PC-3 (cell line): Measurements from ENCODE around the gene LRRC56.

Source experiments
- EZH2phosphoT487 ChIP-seq: fragments of 300-600 bp; sonication (generic); IDR thresholded peaks from 2 replicates; pipeline ENCODE4 v1.6.1; 2018; ENCODE audit warnings: mild to moderate bottlenecking, antibody characterized with exemption, low read length, borderline replicate concordance
- TF ChIP-seq, protein P1 (sequence below): fragments of 300-600 bp; sonication (generic); conservative IDR thresholded peaks from 2 replicates; pipeline ENCODE4 v1.5.1; 2017; ENCODE audit warnings: antibody characterized with exemption, low read depth, mild to moderate bottlenecking, low read length

DNA sequence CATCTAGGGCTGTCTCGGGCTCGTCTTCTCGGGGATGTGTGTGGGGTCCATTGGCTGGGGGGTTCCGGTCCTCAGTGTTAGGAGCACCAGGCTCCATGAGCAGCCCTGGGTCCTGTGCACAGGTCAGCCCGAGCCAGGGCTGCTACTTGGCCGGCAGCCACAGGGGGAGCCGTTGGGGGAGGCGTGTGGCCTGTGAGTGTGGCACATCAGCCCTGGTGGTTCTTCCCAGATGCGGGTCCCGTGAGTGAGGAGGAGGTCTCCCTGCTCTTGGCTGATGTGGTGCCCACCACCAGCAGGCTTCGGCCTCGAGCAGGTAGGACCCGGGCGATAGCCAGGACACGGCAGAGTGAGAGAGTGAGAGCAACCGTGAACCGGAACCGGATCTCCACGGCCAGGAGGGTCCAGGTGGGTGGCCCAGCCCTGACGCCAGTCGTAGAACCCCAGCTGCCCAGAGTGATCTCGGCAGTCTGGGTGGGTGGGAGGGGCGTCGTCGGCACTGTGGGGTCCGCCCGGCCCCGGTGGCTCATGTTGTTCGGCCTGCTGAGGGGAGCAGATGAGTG lies 59.9 kb downstream of the LRRC56 start:
- TF ChIP-seq, protein P1, sequence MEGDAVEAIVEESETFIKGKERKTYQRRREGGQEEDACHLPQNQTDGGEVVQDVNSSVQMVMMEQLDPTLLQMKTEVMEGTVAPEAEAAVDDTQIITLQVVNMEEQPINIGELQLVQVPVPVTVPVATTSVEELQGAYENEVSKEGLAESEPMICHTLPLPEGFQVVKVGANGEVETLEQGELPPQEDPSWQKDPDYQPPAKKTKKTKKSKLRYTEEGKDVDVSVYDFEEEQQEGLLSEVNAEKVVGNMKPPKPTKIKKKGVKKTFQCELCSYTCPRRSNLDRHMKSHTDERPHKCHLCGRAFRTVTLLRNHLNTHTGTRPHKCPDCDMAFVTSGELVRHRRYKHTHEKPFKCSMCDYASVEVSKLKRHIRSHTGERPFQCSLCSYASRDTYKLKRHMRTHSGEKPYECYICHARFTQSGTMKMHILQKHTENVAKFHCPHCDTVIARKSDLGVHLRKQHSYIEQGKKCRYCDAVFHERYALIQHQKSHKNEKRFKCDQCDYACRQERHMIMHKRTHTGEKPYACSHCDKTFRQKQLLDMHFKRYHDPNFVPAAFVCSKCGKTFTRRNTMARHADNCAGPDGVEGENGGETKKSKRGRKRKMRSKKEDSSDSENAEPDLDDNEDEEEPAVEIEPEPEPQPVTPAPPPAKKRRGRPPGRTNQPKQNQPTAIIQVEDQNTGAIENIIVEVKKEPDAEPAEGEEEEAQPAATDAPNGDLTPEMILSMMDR = peak; percentile 30; the same call in 1 of the 2 replicates
- TF ChIP-seq EZH2phosphoT487 = no peak
